IMR-90 (cell line): ENCODE measurements around the gene PHF14. TPM values are rescaled to one million over a fixed set of nuclear protein-coding genes. Genes with fewer than 3 reads are reported as not detected.

Experiments used
- ATAC-seq: fragments of 200-7000 bp; cut with Tn5 transposase; 2 replicates; pipeline ENCODE4 v1.9.1; 2020; ENCODE audit warnings: low read depth, mild to moderate bottlenecking, moderate library complexity
- BruUV-seq: library from RNA; stranded (reverse); fragments of 400-500 nt; replicated peaks from 2 replicates; lab custom pipeline; 2021; lab: Mats Ljungman, UMichigan
- CTCF ChIA-PET: fragments of 300-600 bp; formaldehyde crosslinking; extraction: SDS; loops from one replicate; lab custom pipeline; 2021; ENCODE audit warnings: antibody characterized with exemption; lab: Yijun Ruan, JAX
- POLR2A ChIA-PET: fragments of 300-600 bp; sonication (Branson Sonifier 250); formaldehyde crosslinking; loops from one replicate; lab custom pipeline; 2022; ENCODE audit warnings: antibody characterized with exemption; ENCODE audit not compliant: unreplicated experiment; lab: Charles Lee
- DNase-seq: peaks from one replicate; pipeline ENCODE4 v3.0.0; 2013
- H2AFZ ChIP-seq: replicated peaks from 2 replicates; pipeline ENCODE3; 2013; ENCODE audit warnings: low read length, mild to moderate bottlenecking; ENCODE audit not compliant: poor library complexity
- H2AK5ac ChIP-seq: 2 replicates; pipeline ENCODE4 v1.6.1; 2013; ENCODE audit warnings: low read depth, low read length, inconsistent platforms
- H2AK9ac ChIP-seq: replicated peaks from 2 replicates; pipeline ENCODE3; 2013; ENCODE audit warnings: mild to moderate bottlenecking, low read depth, low read length, moderate library complexity; ENCODE audit not compliant: poor library complexity
- H2BK120ac ChIP-seq: 2 replicates; pipeline ENCODE4 v1.6.1; 2013; ENCODE audit warnings: low read depth, low read length, inconsistent platforms
- H2BK15ac ChIP-seq: 3 replicates; pipeline ENCODE4 v1.6.1; 2013; ENCODE audit warnings: low read depth, low read length, inconsistent platforms
- H2BK20ac ChIP-seq: 2 replicates; pipeline ENCODE4 v1.6.1; 2013; ENCODE audit warnings: low read depth, mild to moderate bottlenecking, inconsistent platforms, low read length, moderate library complexity
- H2BK5ac ChIP-seq: 2 replicates; pipeline ENCODE4 v1.6.1; 2013; ENCODE audit warnings: mild to moderate bottlenecking, low read depth, low read length, inconsistent platforms; ENCODE audit not compliant: poor library complexity, severe bottlenecking
- H3K14ac ChIP-seq: replicated peaks from 2 replicates; pipeline ENCODE4 v1.6.1; 2013; ENCODE audit warnings: low read depth, low read length, inconsistent platforms
- H3K18ac ChIP-seq: 2 replicates; pipeline ENCODE4 v1.6.1; 2013; ENCODE audit warnings: low read depth, low read length, control low read depth
- H3K23ac ChIP-seq: 2 replicates; pipeline ENCODE4 v1.6.1; 2013; ENCODE audit warnings: low read depth, low read length, inconsistent platforms
- H3K27ac ChIP-seq: 2 replicates; pipeline ENCODE4 v1.5.1; 2013; ENCODE audit warnings: mild to moderate bottlenecking, control low read depth, low read length; ENCODE audit not compliant: insufficient read depth
- H3K27me3 ChIP-seq: 2 replicates; pipeline ENCODE4 v1.6.1; 2013; ENCODE audit warnings: low read length; ENCODE audit not compliant: control insufficient read depth, insufficient read depth
- H3K36me3 ChIP-seq: 2 replicates; pipeline ENCODE4 v1.6.1; 2013; ENCODE audit warnings: low read length, mixed read lengths; ENCODE audit not compliant: control insufficient read depth, insufficient read depth
- H3K4ac ChIP-seq: 2 replicates; pipeline ENCODE4 v1.6.1; 2013; ENCODE audit warnings: low read depth, low read length, inconsistent platforms
- H3K4me1 ChIP-seq: 2 replicates; pipeline ENCODE4 v1.6.1; 2013; ENCODE audit warnings: low read length, mixed read lengths; ENCODE audit not compliant: control insufficient read depth, insufficient read depth
- H3K4me2 ChIP-seq: 2 replicates; pipeline ENCODE4 v1.6.1; 2013; ENCODE audit warnings: low read depth, mild to moderate bottlenecking, control low read depth, low read length, moderate library complexity
- H3K4me3 ChIP-seq: 2 replicates; pipeline ENCODE4 v1.5.1; 2013; ENCODE audit warnings: low read depth, mild to moderate bottlenecking, control low read depth, low read length, moderate library complexity; ENCODE audit not compliant: insufficient read depth
- H3K56ac ChIP-seq: 2 replicates; pipeline ENCODE4 v1.6.1; 2013; ENCODE audit warnings: low read length, inconsistent platforms; ENCODE audit not compliant: insufficient read depth; ENCODE audit errors: extremely low read depth
- H3K79me1 ChIP-seq, 2 experiments: 2 replicates each; pipeline ENCODE4 v1.6.1; 2013; ENCODE audit warnings: low read length in 2 of 2, inconsistent platforms in 1 of 2, low read depth in 1 of 2
- H3K9ac ChIP-seq: 2 replicates; pipeline ENCODE4 v1.6.1; 2013; ENCODE audit warnings: low read depth, low read length, control low read depth
- H3K9me1 ChIP-seq: 2 replicates; pipeline ENCODE4 v1.6.1; 2013; ENCODE audit warnings: low read length, inconsistent platforms; ENCODE audit not compliant: insufficient read depth
- H3K9me3 ChIP-seq: 2 replicates; pipeline ENCODE4 v1.6.1; 2013; ENCODE audit warnings: low read length; ENCODE audit not compliant: control insufficient read depth, insufficient read depth
- H4K20me1 ChIP-seq: 2 replicates; pipeline ENCODE4 v1.6.1; 2013; ENCODE audit warnings: low read length, inconsistent platforms; ENCODE audit not compliant: insufficient read depth
- H4K5ac ChIP-seq: 2 replicates; pipeline ENCODE4 v1.6.1; 2013; ENCODE audit warnings: mild to moderate bottlenecking, low read depth, low read length, control low read depth
- H4K8ac ChIP-seq, 2 experiments: 2 replicates each; pipeline ENCODE4 v1.6.1; 2013; ENCODE audit warnings: low read depth in 2 of 2, low read length in 2 of 2, control low read depth in 1 of 2, inconsistent platforms in 1 of 2
- H4K91ac ChIP-seq: 2 replicates; pipeline ENCODE4 v1.6.1; 2013; ENCODE audit warnings: low read depth, low read length, inconsistent platforms; ENCODE audit not compliant: insufficient read depth
- CEBPB ChIP-seq: IDR thresholded peaks from 2 replicates; pipeline ENCODE4 v1.6.1; 2012; ENCODE audit warnings: low read depth, low read length, improper control_type of control experiment
- CHD1 ChIP-seq: IDR thresholded peaks from 2 replicates; pipeline ENCODE4 v1.6.1; 2012; ENCODE audit warnings: low read depth, low read length, improper control_type of control experiment
- RAD21 ChIP-seq: IDR thresholded peaks from 2 replicates; pipeline ENCODE4 v1.6.1; 2012; ENCODE audit warnings: low read length, improper control_type of control experiment
- whole genome bisulfite sequencing, 2 experiments: methylation state at CpG; one replicate each; pipeline versions ENCODE4 v1.1.5 to v1.1.7; 2013; ENCODE audit warnings: missing lambda C conversion rate in 2 of 2; ENCODE audit not compliant: insufficient read length in 1 of 2; ENCODE audit errors: extremely low coverage in 2 of 2; 5-methylcytosine and 5-hydroxymethylcytosine counted together
- dilution Hi-C: fragments of 300-500 bp; cut with HindIII; formaldehyde crosslinking; loops from one replicate; pipeline ENCODE4 v1.14.3; 2018; ENCODE audit warnings: low sequenced_read_pairs; ENCODE audit not compliant: unreplicated experiment
- in situ Hi-C: fragments of 300-500 bp; cut with MboI; formaldehyde crosslinking; loops from 3 replicates; pipeline ENCODE4 v1.14.3; 2019; ENCODE audit warnings: low sequenced_read_pairs, inconsistent platforms, mixed read lengths
- intact Hi-C: fragments of 100-400 bp; cut with micrococcal nuclease; formaldehyde crosslinking; loops from 2 replicates; pipeline ENCODE4 v1.10.0; 2022
- polyA plus RNA-seq, 3 experiments: library from polyadenylated mRNA; depleted of rRNA; stranded (reverse); fragments of >200 nt; gene quantifications; 2 replicates each; pipeline ENCODE4 v1.2.3, GENCODE V29; 2012; ENCODE audit warnings: low replicate concordance in 1 of 3
- total RNA-seq: library from RNA; depleted of rRNA; stranded (reverse); fragments of >200 nt; gene quantifications from 2 replicates; pipeline ENCODE4 v1.2.3, GENCODE V29; 2012

Gene PHF14
- total and polyA plus RNA-seq, 2 of the 4 experiments (the other 2 are of a cell fraction) = 8.7 to 17.2 TPM

DNA sequence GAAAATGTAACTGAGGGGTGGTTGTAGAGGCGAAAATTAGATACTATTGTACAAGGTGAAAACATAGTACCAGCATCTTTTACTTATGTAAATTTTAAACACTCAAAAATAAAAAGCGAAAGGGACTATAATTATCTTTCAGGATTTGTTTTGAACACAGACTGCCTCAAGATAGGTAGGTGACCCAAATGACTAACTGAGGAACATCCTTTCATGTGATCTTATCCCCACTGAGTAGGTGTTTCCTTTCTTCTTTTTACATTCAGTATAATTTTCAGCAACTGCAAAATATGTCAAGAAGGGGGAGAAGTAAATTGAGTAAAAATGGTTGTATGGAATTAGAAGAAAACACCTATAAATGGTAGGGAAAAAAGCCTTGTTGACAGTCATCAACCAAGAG, 236.7 kb downstream of the PHF14 start:
- Histone ChIP-seq H2BK15ac (no peak overlapping the region), H2BK5ac (no peak overlapping the region), H3K36me3 (no peaks in the 10 kb centered on the region), H2AK9ac (no peak overlapping the region), H2AFZ (no peak overlapping the region), H3K14ac (no peak overlapping the region), H4K5ac (no peak overlapping the region), H3K27ac (no peak overlapping the region), H4K91ac (no peak overlapping the region), H3K9ac (no peak overlapping the region), H3K79me1 (no peaks in the 10 kb centered on the region), H3K9me1 (no peaks in the 10 kb centered on the region), H3K4me1 (peaks cover 5% of the 10 kb centered on the region), H4K20me1 (no peaks in the 10 kb centered on the region), H4K8ac (no peak overlapping the region), H2BK120ac (no peak overlapping the region), H2BK20ac (no peak overlapping the region), H3K27me3 (no peaks in the 10 kb centered on the region; the same call in 1 of the 2 replicates), H3K18ac (no peak overlapping the region), H3K4me3 (no peak overlapping the region), H2AK5ac (no peak overlapping the region), H3K9me3 (no peaks in the 10 kb centered on the region), H3K23ac (no peak overlapping the region), H3K4me2 (no peak overlapping the region), H3K4ac (no peak overlapping the region), H3K56ac (no peak overlapping the region)
- ChIA-PET CTCF (no interaction called here), POLR2A (no interaction called here)
- DNase-seq = no peak
- WGBS, 2 experiments = no CpG with 5 or more reads among the region's 2 CpGs
- intact Hi-C loops = no loop called here
- dilution Hi-C loops = no loop called here
- TF ChIP-seq CEBPB (no peak), RAD21 (no peak), CHD1 (no peak)
- ATAC-seq = no peak
- no TSS peak for BruUV-seq
- in situ Hi-C loops = no loop called here
